Fibroblast of the conjunctiva (primary cell): Measurements from ENCODE around the gene ARHGEF38.

Source experiments
- DNase-seq: peaks from one replicate; pipeline ENCODE4 v3.0.0-alpha.2; 2010; ENCODE audit warnings: low read depth

ARHGEF38 gene

GRCh38 chr4:105613306-105613705, 60.9 kb downstream of the ARHGEF38 start:
- no peak for DNase-seq

GRCh38 chr4:105619188-105619931, 66.9 kb downstream of the ARHGEF38 start:
- no peak for DNase-seq

GRCh38 chr4:105620640-105621323, 68.4 kb downstream of the ARHGEF38 start:
- no peak for DNase-seq

- DNase-seq = peak; percentile 57
Measured at GRCh38 chr4:105622269-105622668, 69.8 kb downstream of the ARHGEF38 start.

GRCh38 chr4:105623099-105623498, 70.7 kb downstream of the ARHGEF38 start:
- DNase-seq = no peak

- DNase-seq = no peak
Measured at GRCh38 chr4:105624530-105624929, 72.1 kb downstream of the ARHGEF38 start.

- DNase-seq = no peak
Measured at GRCh38 chr4:105625214-105625613, 72.8 kb downstream of the ARHGEF38 start.

- no peak for DNase-seq
Measured at GRCh38 chr4:105626846-105627245, 74.4 kb downstream of the ARHGEF38 start.

GRCh38 chr4:105627620-105628019, 75.2 kb downstream of the ARHGEF38 start:
- no peak for DNase-seq

GRCh38 chr4:105630670-105631655, 78.5 kb downstream of the ARHGEF38 start:
- no peak for DNase-seq

GRCh38 chr4:105631818-105632400, 79.5 kb downstream of the ARHGEF38 start:
- no peak for DNase-seq

GRCh38 chr4:105632599-105632998, 80.2 kb downstream of the ARHGEF38 start:
- no peak for DNase-seq

- DNase-seq = no peak
Measured at GRCh38 chr4:105633241-105633640, 80.8 kb downstream of the ARHGEF38 start.

- DNase-seq = no peak
Measured at GRCh38 chr4:105634402-105635080, 82.1 kb downstream of the ARHGEF38 start.

- no peak for DNase-seq
Measured at GRCh38 chr4:105637408-105638176, 85.2 kb downstream of the ARHGEF38 start.

GRCh38 chr4:105641845-105642244, 89.4 kb downstream of the ARHGEF38 start:
- no peak for DNase-seq

GRCh38 chr4:105644257-105644656, 91.8 kb downstream of the ARHGEF38 start:
- no peak for DNase-seq

GRCh38 chr4:105645440-105645839, 93.0 kb downstream of the ARHGEF38 start:
- DNase-seq = no peak

GRCh38 chr4:105650190-105650589, 97.8 kb downstream of the ARHGEF38 start:
- DNase-seq = no peak

- DNase-seq = no peak
Measured at GRCh38 chr4:105651884-105652283, 99.5 kb downstream of the ARHGEF38 start.
